GM18511 (cell line): ENCODE results near the gene PAM16.
"Not testable (repeated sequence)": the region's sequence is repeated elsewhere in the genome, so short reads cannot be mapped to it uniquely, and the experiment has no call there.

Experiments
- ATAC-seq: cut with Tn5 transposase; IDR thresholded peaks from one replicate; pipeline ENCODE4 v1.9.1; 2021; ENCODE audit warnings: mild to moderate bottlenecking, moderate library complexity; ENCODE audit not compliant: unreplicated experiment

Gene PAM16

GRCh38 chr16:4354512-4355409, 3.6 kb upstream of the PAM16 start:
- ATAC-seq, result no peak

DNA sequence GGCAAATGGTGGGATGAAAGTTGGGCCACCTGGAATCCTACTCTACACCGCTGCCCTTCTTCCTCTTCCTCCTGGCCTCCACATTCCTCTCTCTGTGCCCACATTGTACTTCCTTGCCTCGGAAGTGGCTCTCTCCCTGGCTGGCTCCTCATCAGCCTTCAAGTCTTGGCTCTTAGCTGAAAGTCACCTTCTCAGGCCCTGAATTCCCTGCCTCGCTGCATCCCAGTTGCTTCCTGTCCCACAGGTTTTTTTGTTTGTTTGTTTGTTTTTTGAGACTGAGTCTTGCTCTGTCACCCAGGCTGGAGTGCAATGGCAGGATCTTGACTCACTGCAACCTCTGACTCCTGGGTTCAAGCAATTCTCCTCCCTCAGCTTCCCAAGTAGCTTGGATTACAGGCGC, 2.6 kb upstream of the PAM16 start:
- ATAC-seq, result no peak

- ATAC-seq, result no peak
Measured at GRCh38 chr16:4352843-4353242, 1.7 kb upstream of the PAM16 start.

DNA sequence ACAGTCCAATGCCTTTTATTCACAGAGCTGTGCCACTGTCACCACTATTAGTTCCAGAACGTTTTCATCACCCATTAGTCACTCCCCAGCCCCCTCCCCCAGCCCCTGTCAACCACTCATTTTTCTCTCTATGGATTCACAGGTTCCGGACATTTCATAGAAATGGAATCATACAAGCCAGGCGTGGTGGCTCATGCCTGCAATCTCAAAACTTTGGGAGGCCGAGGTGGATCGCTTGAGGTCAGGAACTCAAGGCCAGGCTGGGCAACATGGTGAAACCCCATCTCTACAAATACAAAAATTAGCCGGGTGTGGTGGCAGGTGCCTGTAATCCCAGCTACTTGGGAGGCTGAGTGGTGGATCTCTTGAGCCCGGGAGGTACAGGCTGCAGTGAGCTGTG, 759 bp upstream of the PAM16 start:
- ATAC-seq, result no peak

GRCh38 chr16:4350365-4350786, 745 bp downstream of the PAM16 start:
- ATAC-seq, result no peak

DNA sequence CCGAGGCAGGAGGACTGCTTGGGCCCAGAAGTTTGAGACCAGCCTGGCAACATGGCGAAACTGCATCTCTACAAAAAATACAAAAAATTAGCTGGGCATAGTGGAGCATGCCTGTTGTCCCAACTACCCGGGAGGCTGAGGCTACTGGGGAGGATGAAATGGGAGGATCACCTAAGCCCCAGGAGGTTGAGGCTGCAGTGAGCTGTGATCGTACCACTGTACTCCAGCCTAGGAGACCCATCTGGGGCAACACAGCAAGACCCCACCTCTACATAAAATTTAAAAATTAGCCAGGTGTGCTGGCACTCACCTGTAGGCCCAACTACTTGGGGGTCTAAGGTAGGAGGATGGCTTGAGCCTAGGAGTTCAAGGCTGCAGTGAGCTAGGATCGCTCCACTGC, 1.8 kb downstream of the PAM16 start:
- ATAC-seq, result no peak

DNA sequence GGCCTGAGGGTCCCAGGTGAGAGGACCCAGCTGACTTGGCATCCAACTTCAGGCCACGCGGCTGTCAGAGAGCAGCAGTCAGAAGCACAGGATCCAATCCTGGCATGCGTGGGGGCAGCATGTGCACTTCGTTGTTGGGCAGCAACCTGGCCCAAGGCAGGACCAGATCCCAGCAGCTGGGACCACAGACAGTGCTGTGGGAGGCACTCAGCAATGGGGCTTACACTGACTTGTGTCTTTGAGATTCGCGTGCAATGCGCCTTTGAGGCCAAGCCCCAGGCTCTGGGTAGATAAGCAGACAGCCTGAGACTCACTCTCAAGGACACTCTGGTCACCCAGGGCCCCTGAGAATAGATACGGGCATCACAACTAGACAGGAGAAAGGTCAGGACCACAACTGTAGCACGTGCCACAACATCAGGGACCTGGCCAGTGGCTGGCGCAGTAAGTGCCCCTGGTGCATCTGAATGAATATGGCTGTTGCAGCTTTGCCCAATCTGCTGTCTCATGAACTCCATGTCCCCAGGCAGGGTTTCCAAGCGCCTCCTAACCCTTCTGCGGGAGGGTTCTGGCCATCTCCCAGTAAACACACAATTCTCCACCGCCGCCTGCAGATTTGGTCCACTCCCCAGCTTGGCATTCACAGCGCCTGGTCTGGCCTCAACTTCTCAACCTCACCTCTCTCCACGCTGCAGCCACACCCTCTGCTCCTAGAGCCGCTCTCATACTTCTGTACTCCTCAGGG, 3.2 kb downstream of the PAM16 start:
- no peak for ATAC-seq

- ATAC-seq, result no peak
Measured at GRCh38 chr16:4347010-4347409, 4.1 kb downstream of the PAM16 start.

GRCh38 chr16:4345836-4346781, 5.0 kb downstream of the PAM16 start:
- no peak for ATAC-seq

DNA sequence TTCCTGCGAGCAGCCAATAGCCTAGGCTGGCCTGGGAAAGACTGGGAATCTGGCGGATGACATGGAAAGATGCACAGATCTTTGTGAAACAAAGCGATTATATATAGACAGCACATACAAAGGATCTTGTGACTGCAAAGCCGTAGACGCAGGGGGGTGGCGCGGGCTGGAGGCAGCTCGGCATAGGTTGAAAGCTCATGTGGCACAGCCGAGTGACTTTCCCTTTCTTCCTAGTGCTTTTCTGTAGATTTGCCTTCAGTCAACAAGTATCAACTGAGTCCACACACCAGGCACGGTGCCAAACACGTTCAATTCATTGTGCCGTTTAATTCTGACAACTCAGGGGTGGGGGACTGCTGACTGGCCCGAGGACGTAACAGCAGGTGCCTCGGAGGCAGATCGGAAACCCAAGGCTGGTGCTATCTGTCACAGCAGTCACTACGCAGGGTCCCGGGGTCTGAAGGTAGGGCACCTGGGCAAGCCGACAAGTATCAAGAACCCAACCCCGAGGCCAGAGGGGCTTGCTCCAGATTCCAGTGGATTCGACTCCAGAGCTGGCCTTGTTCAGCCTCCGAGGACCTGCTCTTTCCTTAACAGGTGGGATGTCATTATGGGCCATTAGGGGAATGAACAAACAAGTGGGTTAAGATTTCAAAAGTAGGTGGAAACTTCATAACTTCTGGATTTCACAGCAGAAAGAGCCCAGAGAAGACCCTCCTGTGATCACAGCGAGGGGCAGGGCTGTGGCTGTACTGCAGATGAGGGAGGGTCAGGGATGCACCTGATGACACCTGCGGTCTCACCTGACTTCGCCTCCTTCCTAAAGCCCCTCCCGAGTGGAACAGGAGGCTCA, 5.9 kb downstream of the PAM16 start:
- ATAC-seq, result no peak

GRCh38 chr16:4344300-4344982, 6.7 kb downstream of the PAM16 start:
- ATAC-seq, result not testable (repeated sequence)

DNA sequence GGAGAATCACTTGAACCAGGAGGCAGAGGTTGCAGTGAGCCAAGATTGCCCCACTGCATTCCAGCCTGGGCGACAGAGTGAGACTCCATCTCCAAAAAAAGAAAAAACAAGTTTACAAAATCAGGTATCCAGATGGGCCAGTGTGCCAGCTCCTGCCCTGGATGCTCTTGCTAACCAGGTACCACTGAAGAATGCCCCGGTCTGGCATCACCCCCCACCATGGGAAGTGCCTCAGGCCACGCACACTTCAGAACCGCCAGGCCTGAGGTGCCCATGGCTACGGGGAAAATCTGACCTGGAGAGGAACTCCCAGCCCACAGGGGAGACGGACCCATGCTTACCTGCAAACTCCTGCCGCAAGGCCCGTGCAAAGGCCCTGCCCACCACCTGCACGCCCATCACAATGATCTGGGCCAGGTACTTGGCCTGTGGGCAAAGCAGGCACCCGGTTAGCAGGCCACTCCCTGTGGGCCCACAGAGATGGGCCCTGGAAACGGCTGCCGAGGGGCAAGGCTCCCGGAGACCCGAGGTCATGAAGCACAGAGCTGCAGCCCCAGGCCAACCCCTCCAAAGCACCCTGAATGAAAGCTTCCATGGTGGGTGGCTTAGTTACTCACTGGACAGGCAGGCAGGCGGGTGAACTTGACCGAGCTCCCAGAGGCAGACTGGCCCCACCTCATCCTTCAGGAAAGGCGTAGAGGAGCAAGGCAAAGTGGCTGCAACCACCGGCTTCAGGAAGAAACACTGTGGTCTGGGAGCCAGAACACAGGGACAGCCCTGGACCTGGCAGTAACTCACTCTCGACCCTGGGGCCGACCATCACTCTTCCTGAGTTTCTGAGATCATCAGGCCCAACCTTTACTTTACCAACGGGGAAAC, 8.0 kb downstream of the PAM16 start:
- ATAC-seq, result no peak

- ATAC-seq, result no peak
Measured at GRCh38 chr16:4341250-4341649, 9.9 kb downstream of the PAM16 start.

DNA sequence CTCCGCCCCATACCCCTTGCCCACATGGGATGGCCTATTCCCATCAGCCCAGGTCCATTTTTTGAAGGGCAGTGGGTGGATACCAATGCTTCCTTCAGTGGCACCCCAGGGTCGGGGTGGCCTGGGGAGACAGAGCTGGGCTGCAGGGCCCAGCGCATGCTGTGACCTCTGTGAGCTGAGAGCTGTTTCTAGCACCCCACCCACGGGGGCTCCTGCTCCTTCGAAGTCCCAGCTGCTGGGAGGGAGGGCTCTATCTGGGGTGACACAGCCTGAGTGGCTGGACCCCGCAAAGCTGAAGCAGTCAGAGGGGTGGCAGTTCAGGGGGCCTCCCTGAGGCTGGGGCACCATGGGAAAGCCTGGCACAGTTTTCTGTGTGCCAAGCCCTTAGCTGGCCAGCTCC, 10.7 kb downstream of the PAM16 start:
- ATAC-seq, result no peak

GRCh38 chr16:4339909-4340308, 11.2 kb downstream of the PAM16 start:
- ATAC-seq, result no peak

GRCh38 chr16:4339455-4339854, 11.7 kb downstream of the PAM16 start:
- ATAC-seq, result no peak

DNA sequence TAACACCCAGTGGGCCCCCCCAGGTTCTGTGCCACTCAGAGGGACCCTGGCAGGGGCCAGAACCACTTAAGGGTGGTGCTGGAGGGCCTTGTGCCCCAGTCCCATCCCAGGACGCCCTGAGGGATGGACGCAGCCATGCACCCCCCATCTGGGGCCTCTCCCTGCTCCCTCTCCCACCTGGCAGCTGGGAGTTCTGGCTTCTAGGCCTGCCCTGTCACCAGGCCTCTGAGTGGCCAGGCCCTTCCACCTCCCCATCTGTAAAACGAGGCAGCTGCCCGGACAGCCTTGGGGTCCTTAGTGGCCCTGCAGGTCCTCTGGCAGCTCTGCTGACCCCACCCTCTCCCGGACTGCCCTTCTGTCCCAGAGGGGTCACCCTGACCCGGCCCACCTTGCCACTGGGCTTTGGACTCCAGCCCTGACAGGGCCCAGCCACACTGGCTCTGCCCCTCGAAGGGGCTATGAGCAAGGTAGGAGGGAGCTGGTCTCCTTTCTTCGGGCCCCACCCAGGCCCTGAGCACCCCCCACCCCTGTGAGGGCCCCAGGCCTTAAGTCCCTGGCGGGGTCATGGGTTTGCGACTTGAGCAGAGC, 12.3 kb downstream of the PAM16 start:
- no peak for ATAC-seq

DNA sequence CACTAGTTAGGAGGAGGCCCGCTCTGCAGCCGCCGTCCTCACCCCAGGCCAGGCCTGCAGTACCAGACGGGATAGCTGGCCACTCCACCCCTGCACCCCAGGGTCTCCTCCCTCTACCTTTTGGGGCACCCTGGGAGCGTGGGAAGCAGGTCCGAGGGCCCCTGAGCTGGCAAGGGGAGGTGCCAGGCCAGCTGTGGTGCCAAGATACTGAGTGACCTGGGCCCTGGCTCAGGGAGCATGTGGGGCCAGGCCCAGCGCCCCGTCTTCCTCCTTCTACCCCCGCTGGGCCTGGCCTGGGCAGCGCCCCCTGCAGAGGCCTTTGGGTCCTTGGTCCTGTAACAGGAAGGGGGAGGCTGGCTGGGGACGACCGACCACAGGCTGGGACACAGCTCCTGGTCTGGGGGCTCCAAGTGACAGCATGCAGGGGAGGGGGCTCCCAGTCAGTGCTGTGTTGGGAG, 13.0 kb downstream of the PAM16 start:
- ATAC-seq, result no peak
